Bronchial epithelial cell (primary cell): ENCODE measurements around the gene SLC39A11. TPM values are rescaled to one million over a fixed set of nuclear protein-coding genes. Genes with fewer than 3 reads are reported as not detected.
A peak's percentile ranks its signal among the peaks of the same experiment; 100 is the strongest.
"Not testable (repeated sequence)": the region's sequence is repeated elsewhere in the genome, so short reads cannot be mapped to it uniquely, and the experiment has no call there.

Source experiments
- DNase-seq: peaks from one replicate; pipeline ENCODE4 v3.0.0-alpha.2; 2010; ENCODE audit warnings: low read depth
- FAIRE-seq: peaks from 2 replicates; lab custom pipeline; 2011; peaks lifted over from hg19 to GRCh38; lab: Jason Lieb, UNC
- H3K27me3 ChIP-seq: 2 replicates; pipeline ENCODE4 v1.5.1; 2011; ENCODE audit warnings: low read length; ENCODE audit not compliant: control insufficient read depth, insufficient read depth
- H3K36me3 ChIP-seq: 2 replicates; pipeline ENCODE4 v1.5.1; 2011; ENCODE audit warnings: low read length; ENCODE audit not compliant: control insufficient read depth, insufficient read depth
- H3K4me3 ChIP-seq: 2 replicates; pipeline ENCODE4 v1.5.1; 2011; ENCODE audit warnings: mild to moderate bottlenecking, low read depth, low read length, control low read depth
- CTCF ChIP-seq: IDR thresholded peaks from 2 replicates; pipeline ENCODE4 v1.5.1; 2011; ENCODE audit warnings: mild to moderate bottlenecking, moderate library complexity, low read length, control low read depth, inconsistent platforms; ENCODE audit not compliant: insufficient read depth, severe bottlenecking
- total RNA-seq: library from RNA; depleted of rRNA; stranded (reverse); fragments of >200 nt; gene quantifications from 2 replicates; pipeline ENCODE4 v1.2.1, GENCODE V29; 2014

The SLC39A11 gene
- total RNA-seq, 1 donor from 2014 or later: 23.4 TPM

GRCh38 chr17:73068322-73069153, 23.9 kb downstream of the SLC39A11 start:
- Histone ChIP-seq H3K4me3 (no peak overlapping the region), H3K27me3 (no peaks in the 10 kb centered on the region), H3K36me3 (peaks cover 2% of the 10 kb centered on the region)
- no peak for FAIRE-seq
- no peak for TF ChIP-seq CTCF
- DNase-seq: peak; percentile 84

GRCh38 chr17:73067699-73068098, 24.8 kb downstream of the SLC39A11 start:
- H3K27me3 ChIP-seq, H3K4me3 ChIP-seq, FAIRE-seq, H3K36me3 ChIP-seq: not testable (repeated sequence)
- peak; percentile 28 for DNase-seq

- Histone ChIP-seq H3K36me3 (no peaks in the 10 kb centered on the region), H3K27me3 (no peaks in the 10 kb centered on the region), H3K4me3 (no peak overlapping the region)
- no peak for FAIRE-seq
- TF ChIP-seq CTCF: no peak
- peak; percentile 15 for DNase-seq
These were observed 25.4 kb downstream of the SLC39A11 start for GRCh38 chr17:73067075-73067474.

GRCh38 chr17:73066148-73066884, 26.2 kb downstream of the SLC39A11 start:
- FAIRE-seq: no peak

GRCh38 chr17:73065376-73065775, 27.1 kb downstream of the SLC39A11 start:
- Histone ChIP-seq H3K36me3 (no peaks in the 10 kb centered on the region), H3K27me3 (no peaks in the 10 kb centered on the region), H3K4me3 (no peak overlapping the region)
- FAIRE-seq (no peak), DNase-seq (no peak)
- TF ChIP-seq CTCF: no peak

More at GRCh38 chr17:73066148-73066884, 26.2 kb downstream of the SLC39A11 start:
- no peak overlapping the region for H3K4me3 ChIP-seq
- TF ChIP-seq CTCF: no peak
- no peaks in the 10 kb centered on the region for H3K27me3 ChIP-seq
- DNase-seq: no peak
- H3K36me3 ChIP-seq: no peaks in the 10 kb centered on the region

GRCh38 chr17:73064084-73064938, 28.2 kb downstream of the SLC39A11 start:
- H3K36me3 ChIP-seq: no peaks in the 10 kb centered on the region
- DNase-seq (no peak), FAIRE-seq (no peak)
- H3K27me3 ChIP-seq: no peaks in the 10 kb centered on the region
- H3K4me3 ChIP-seq: no peak overlapping the region
- TF ChIP-seq CTCF: no peak
